Measurements from ENCODE around the gene PTPRT.

GRCh38 chr20:42886801-42887200, 302.9 kb downstream of the PTPRT start:
- TF ChIP-seq CTCF (IDR thresholded peaks at IDR 0.05) (no peak), POLR2A (IDR thresholded peaks at IDR 0.05) (no peak)

Data from Peyer's patch (tissue), 4 donors.